ENCODE data around the gene MMEL1.
"Not testable (repeated sequence)": the region's sequence is repeated elsewhere in the genome, so short reads cannot be mapped to it uniquely, and the experiment has no call there.

The MMEL1 gene

DNA sequence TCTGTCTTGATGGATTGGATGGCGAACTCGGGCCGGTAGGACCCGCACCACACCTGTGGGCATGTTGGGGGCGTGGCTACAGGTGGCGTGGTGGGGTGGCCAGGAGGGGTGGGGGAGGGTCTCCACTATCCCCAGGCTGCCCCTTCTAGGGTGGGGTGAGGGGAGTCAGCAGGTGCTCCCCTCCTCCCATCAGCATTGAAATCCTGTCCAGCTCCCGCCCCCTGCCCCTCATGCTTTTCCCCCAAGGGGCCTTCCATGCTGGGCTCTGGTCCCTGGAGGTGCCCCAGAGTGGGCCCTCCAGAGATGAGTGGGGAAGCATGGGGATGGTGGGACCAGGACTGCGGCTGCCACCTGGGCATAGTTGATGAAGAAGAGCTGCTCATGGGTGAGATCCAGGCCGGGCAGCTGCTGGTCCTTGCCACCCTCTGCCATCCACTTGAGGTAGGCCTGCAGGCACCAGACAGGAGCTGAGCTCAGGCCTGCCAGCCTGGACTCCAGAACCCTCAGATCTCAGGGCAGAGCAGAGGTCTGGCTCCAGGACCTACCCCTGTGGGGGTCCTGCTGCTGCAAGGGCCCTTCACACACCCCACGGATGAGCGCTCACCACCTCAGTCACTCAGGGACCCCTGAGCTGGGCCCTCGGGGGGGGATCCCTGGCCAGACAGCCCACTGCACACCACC, 41.1 kb downstream of the MMEL1 start:
- no peak for FAIRE-seq
- DNase-seq (ENCODE audit: insufficient read length, low spot score) = no peak

DNA sequence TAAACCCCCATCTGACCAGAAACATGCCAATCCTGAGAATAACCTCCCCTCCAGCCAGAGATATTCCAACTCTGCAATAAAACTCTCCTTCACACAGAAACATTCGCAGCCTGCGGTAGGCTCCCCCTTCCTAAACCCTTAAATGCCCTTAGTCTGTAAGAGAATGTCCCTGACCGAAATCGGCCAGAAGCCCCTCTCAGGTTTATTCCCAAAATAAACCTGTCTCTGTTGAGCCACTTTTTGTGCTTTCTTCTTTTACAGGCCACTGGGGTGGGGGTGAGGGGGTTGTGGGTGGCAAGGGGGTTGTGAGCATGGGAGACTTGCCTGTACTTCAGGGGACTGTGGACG, 41.6 kb downstream of the MMEL1 start:
- no peak for FAIRE-seq
- no peak for DNase-seq (ENCODE audit: insufficient read length, low spot score)

DNA sequence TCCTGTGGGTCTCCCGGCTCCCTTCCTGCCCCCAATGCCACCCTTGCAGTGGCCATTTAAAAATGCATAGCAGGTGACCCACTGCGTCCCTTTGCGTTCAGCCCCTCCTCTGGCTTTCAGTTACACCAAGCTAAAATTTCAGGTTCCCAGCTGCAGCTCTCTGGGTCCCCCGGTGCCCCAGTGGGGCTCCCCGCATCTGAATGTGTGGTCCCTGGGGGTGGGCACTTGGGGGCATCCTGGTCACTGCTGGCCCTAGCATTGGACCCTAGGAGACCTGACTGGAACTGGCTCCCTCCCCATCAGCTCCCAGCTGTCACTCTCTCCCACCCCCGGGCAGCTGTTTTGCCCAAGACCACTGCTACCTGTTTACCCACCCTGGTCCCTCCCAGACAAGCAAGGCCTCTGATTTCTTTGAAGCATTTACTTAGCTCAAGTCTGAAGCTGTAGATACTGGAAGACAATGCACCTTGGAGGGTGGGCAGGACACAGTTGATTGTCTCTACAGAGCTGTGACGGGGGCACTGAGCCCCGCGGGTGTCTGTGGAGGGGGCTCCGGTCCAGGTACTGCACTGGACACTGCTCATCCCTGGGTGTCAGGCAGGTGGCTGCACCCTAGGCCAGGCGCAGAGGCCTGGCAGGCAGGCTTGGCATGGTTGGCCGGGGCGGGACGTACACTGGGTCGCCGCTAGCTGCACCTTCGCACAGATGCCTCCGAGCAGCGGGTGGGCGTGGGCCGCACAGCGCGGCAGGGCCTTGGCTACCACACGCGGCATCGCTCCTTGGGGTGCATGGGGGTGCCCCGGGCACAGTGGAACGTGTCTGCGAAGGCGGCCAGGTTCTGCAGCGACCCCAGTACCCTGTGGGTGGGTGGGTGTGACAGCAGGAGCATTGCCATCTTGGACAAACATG, 42.3 kb downstream of the MMEL1 start:
- FAIRE-seq (no peak), DNase-seq (ENCODE audit: insufficient read length, low spot score) (no peak)

DNA sequence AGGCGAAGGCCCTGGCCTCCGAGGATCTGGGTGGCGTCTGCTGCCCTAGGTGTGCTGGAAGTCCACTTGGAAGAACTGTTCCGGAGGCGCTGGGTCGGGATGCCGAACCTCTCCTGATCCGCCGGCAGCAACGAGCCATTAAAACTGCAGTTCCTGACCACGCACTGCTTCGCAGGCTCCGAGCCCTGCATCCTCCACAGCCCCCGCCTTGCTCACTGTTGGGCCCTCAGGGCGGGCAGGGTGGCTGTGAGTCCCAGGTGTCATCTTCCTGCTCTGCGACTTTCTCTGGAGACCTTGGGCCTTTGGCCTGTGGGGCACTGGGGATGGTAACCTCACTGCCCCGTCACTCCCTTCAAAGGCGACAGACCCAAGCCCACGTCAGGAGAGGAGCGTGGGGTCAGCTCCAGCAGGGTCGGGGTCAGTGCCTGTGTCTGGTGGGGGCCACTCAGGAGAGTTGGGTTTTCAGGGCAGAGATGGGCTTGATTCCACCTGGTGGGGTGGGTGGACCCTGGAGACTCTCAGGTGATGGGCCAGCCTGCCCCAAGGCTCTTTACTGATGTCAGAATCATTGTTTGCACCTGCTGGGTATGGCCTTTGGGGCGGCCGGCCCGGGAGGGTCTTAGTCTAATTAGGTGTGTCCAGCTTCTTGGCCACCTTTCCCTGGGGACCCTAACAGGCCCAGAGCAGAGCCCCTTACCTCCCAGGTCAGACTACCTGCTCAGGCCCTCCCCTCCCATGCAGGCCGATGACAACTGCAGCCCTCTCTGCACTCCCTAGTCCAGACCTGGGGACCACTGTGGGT, 43.2 kb downstream of the MMEL1 start:
- FAIRE-seq (no peak), DNase-seq (ENCODE audit: insufficient read length, low spot score) (no peak)

GRCh38 chr1:2588661-2589430, 44.0 kb downstream of the MMEL1 start:
- DNase-seq (ENCODE audit: insufficient read length, low spot score) (no peak), FAIRE-seq (no peak)

DNA sequence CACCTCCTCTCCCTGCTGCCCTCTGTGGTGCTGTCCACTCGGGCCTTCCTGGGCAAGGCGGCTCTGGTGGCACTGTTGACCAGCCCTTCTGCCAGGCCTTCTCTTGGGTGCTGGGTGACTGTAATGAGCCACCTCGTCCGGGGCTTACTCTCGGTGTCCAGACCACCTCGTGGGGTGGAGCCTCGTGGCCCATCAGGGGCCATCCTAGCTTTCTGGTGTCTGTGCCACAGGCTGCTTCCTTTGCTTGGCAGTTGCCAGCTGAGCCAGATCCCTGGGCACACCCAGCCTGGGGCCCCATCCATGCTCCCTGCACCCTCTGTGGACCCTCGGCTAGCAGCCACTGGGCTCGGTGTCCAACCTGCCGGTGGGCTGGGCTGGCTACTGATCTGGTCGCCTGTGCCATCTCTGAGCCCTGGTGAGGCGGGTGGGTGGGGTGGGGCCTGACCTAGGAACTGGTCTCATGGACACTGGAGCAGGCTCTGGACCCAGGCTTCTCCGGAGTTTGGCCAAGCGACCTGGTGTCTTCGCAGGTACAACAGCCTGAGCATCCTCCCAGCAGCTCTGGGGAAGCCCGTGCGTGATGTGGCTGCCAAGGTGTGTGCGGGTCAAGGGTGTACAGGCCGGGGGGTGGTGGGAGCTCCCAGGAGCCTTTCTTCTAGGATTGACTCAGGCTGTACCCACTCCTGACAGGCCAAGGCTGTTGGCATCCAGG, 44.8 kb downstream of the MMEL1 start:
- no peak for DNase-seq (ENCODE audit: insufficient read length, low spot score)
- FAIRE-seq = no peak

DNA sequence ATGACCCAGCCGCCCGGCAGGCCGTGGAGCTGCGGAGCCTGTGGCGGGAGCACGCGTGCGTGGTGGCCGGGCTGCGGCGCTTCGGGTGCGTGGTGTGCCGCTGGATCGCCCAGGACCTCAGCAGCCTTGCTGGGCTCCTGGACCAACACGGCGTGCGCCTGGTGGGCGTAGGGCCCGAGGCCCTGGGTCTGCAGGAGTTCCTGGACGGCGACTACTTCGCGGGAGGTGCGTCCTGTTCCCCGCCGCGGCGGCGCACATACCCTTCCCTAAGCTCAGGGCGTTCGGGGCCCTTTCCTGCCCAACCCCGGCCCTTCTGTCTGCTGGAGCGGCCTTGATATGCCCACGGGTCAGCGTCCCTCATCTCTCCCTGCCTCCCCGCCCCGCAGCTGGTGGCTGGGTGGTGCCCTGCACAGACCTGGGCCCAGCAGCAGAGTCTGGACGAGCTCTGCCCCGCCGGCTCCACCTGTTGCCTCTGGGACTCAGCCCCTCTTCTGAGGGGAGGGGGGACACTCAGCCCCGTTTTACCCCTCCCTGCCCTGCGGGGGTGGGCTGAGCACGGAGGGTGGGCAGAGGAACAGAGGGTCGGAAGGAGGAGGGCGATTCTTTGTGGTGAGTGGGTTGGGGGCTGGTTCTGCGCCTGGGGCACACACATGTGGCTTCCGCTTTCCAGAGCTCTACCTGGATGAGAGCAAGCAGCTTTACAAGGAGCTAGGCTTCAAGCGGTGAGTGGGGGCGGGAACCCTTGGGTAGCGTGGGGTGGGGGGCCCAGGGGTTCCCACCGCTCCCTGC, 45.6 kb downstream of the MMEL1 start:
- peak; percentile 54 for DNase-seq (ENCODE audit: insufficient read length, low spot score)
- FAIRE-seq = no peak

DNA sequence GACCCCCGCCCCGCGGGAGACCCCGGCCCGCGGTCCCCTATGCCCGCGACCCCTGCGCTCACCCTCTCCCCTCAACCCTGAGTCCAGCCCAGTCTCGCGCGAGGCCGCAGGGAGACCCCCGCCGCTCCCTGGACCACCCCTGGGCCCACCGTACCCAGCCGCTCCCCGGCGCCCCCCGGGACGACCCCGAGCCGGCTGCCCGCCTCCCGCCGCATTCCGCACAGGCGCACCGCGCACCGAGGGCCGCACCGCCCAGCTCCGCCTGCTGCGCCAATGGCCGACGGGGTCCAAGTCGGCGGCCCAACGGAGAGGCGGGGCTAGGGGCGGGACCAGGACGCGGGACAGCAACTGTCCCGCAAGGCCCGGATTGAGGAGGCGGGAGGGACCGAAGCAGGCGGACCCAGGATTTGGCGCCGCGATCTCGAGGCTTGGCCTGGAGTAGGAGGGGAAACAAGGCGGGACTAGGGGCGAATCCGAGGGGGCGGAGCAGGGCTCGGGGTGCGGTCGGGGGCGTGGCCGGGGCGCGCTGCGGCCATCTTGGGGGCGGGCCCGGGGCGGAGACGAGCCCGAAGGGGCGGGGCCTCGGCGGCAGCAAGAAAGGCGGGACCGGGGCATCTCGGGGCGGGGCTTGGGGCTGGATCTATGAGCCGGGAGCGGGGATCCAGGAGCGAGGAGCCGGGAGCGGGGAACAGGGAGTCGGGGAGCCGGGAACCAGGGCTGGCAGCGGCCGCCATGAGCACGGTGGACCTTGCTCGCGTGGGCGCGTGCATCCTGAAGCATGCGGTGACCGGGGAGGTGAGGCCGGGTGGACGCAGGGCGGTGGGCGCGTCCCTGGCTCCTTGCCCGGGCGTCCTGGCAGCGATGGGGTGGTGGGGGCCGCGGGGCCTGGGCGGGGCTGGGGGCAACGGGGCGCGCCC, 46.4 kb downstream of the MMEL1 start, which contains the start of gene PRXL2B:
TSS of gene PRXL2B (plus strand) at position 624 of the 917 bp plus-strand sequence. CDS start at position 733, 109 bp downstream.
- peak; percentile 97 for DNase-seq (ENCODE audit: insufficient read length, low spot score)
- peak; percentile 96 for FAIRE-seq

DNA sequence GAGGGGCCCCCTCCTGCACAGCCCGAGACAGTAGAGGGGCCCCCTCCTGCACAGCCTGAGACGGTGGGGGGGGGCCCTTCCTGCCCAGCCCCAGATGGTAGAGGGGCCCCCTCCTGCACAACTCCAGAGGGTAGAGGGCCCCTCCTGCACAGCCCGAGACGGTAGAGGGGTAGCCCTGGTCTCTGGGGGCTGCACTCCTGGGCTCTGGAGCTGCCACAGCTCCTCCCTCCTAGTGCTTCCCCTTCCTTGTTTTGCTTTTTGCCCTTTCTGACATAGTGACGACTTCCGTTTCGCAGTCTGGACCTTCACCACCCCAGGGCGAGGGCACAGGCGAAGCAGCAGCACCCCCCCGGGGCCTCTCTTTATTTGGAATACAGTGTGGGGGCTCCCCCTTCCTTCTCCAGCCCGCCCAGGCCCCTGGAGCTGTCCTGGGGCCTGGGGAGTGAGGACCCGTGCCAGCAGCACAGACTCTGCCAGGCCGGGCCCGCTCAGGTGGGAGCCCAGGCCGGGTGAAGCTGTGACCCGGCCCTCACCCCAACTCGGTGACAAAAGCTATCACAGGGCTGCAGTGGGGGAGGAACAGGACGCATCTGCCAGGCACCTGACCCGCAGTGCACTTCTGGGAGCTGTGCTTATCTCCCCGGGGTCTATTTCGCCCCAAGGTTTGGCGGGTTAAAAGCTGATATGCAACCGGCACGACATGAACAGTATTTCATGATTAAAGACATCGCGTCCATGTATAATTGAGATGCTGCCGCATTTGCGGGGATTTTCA, 47.3 kb downstream of the MMEL1 start:
- DNase-seq (ENCODE audit: insufficient read length, low spot score) = peak; percentile 64
- peak; percentile 93 for FAIRE-seq

- FAIRE-seq = peak; percentile 23
- no peak for DNase-seq (ENCODE audit: insufficient read length, low spot score)
These were observed 48.0 kb downstream of the MMEL1 start for GRCh38 chr1:2584686-2585317.

DNA sequence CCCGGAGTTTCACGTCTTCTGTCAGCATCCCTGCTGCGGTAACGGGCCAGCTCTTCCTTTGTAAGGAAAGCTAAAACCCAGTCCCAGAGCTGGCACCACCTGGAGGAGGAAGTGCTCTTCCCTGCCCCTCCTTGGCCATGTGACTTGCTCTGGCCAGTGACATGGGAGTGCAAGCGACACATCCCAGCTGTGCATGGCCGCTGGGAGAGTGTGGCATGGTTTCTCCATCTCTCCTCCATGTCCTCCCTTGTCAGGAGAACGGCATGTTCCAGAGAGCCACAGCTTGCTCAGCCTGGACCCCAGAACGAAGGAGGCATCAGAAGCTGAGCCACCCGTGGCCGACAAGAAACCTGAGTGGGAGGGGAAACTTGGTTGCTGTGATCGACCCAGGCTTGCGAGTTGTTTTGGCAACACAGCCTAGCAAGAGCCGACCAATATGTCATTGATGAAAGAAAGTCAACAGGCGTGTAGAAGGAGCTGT, 48.9 kb downstream of the MMEL1 start:
- DNase-seq (ENCODE audit: insufficient read length, low spot score) = no peak
- FAIRE-seq = no peak

DNA sequence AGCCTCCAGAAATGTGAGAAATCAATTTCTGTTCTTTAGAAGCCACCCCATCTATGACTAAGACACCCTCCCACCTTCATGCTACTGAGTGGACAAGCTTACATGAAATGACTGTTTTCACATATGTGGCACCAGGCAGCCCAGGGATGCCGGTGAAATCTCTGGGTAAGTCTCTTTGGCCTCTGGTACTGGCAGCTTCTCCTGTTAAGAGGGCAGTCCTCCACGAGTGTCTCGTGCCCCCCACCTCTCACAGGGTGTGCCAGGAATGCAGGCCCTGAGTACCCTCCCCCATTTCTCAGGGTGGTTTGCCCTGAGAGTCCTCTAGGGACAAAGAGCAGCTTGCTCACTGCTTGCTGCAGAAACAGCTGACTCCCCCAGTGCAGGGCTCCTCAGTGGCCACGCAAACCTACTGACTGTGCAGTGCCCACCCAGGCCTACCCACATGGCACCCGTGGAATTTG, 49.5 kb downstream of the MMEL1 start:
- DNase-seq (ENCODE audit: insufficient read length, low spot score) (no peak), FAIRE-seq (no peak)

- DNase-seq (ENCODE audit: insufficient read length, low spot score) = no peak
- FAIRE-seq = no peak
These were observed 50.4 kb downstream of the MMEL1 start for GRCh38 chr1:2582391-2582790.

DNA sequence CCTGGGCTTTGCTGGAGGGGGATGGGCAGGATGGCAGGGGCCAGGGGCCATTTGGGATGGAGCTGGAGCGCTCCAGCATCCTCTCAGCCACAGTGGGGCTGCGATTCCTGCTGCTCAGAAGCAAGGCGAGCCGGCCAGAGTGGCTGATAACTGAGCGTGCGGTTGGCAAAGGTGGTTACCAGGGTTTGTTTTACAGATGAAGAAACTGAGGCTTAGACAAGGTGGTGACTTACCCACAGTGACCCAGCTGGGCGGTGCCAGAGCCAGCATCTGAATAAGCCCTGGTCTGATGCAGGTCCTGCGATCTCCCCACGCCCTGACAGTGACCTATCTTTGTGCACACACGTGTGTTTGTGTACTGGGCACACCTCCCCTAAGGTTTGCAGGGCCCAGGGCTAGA, 52.1 kb downstream of the MMEL1 start:
- no peak for DNase-seq (ENCODE audit: insufficient read length, low spot score)
- FAIRE-seq = no peak

DNA sequence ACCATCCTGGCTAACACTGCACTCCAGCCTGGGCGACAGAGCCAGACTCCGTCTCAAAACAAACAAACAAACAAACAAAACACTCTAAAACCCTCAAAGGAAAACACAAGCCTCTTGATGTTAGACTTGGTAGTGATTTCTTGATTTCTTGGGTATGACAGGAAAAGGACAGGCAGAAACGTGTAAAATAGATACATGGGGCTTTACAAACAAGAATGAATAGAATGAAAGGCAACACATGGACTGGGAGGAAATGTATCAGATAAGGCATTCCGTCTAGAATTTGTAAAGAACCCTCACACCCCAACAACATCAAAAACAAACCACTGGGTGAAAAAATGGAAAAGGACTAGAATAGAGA, 54.1 kb downstream of the MMEL1 start:
- peak; percentile 69 for FAIRE-seq
- no peak for DNase-seq (ENCODE audit: insufficient read length, low spot score)

DNA sequence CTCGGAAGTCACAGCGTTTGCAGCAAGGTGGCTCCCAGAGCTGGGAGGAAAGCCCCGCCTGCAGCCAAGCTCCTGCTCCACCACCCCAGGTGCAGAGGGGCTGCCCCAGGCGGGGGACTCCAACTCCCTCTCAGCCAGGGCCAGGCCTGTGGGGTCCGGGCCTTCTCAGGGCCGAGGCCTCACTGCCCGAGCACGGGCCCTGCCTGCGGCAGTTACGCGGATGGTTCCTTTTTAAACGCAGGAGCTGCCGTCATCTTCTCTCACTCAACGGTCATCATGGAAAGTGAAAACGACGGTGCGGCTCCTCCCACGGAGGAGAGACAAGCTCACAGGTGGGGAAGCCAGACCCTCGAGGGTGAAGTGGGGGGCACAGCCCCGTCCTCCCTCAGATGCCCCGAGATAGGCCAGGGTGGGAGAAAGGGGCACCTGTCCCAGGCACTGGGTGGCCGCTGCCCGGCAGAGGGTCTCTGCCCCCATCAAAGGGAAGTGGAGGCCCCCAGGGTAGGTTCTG, 55.2 kb downstream of the MMEL1 start:
- FAIRE-seq; DNase-seq (ENCODE audit: insufficient read length, low spot score): not testable (repeated sequence)
